Stimulated activated CD8-positive, alpha-beta memory T cell treated with anti-CD3 and anti-CD28 coated beads, Interleukin-15, amount 100 ng/mL, for 4 hours (primary cell): ENCODE results near the gene ARHGAP33.
"Not testable (repeated sequence)": the region's sequence is repeated elsewhere in the genome, so short reads cannot be mapped to it uniquely, and the experiment has no call there.

Experiments
- DNase-seq, 2 donors: peaks; one replicate each; pipeline ENCODE4 v3.0.0-alpha.2; 2020; ENCODE audit warnings: low read depth in 2 of 2

ARHGAP33 gene

GRCh38 chr19:35793381-35794165, 18.2 kb downstream of the ARHGAP33 start:
- DNase-seq: no peak

DNA sequence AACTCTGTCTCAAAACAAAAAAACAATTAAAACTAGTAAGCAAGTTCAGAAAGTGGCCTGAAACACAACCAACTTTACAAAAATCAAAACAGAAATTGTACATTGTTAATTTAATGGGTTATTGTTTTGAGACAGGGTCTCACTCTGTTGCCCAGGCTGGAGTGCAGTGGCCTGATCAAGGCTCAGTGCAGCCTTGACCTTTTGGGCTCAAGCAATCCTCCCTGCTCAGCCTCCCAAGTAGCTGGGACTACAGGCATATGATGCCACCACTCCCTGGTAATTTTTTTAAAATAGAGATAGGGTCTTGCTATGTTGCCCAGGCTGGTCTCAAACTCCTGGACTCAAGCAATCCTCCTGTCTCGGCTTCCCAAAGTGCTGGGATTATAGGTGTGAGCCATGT, 20.2 kb downstream of the ARHGAP33 start:
- not testable (repeated sequence) for DNase-seq

DNA sequence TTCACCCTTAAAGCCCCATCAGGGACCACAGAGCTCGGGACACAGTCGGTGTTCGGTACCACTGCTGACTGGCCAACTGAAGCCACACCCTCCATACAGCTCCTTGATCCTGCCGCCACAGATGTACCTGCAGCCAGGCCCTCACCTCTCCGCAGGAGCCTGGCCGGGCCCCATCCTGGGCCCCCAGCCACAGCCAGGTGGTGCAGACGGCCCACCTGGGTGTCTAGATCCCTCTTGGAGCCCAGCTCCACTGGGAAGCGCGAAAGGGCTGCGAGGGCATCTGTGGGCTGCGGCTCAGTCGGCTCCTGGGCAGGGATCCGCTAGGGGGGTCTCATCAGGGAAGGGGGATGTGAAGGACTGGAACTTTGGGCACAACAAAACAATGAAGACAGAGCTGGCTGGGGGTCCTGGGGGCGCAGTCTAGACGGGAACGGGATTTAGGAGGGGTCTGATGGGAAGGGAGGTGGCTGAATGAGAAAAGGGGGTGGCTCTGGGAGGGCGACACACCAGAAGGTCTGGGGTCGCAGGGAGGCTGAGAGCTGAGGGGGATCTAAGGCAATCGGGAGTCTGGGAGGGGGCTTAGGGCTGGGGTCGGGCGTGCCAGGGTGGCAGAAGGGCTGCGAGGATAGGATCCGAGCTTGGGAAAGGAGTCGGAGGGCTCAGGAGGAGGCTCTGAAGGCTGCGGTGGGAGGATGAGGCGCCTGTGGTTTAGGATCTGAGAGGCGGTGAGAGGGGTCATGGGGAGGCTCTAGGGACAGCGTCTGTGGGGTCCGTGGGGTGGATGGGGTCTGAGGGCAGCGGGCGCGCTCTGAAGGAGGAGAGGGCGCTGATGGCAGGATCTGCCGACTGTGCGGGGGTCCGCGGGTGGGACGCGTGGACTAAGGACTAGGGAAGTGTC, 21.5 kb downstream of the ARHGAP33 start:
- no peak for DNase-seq

GRCh38 chr19:35797663-35798062, 22.3 kb downstream of the ARHGAP33 start:
- DNase-seq: no peak

- DNase-seq: no peak
Measured at GRCh38 chr19:35801828-35802227, 26.5 kb downstream of the ARHGAP33 start.

DNA sequence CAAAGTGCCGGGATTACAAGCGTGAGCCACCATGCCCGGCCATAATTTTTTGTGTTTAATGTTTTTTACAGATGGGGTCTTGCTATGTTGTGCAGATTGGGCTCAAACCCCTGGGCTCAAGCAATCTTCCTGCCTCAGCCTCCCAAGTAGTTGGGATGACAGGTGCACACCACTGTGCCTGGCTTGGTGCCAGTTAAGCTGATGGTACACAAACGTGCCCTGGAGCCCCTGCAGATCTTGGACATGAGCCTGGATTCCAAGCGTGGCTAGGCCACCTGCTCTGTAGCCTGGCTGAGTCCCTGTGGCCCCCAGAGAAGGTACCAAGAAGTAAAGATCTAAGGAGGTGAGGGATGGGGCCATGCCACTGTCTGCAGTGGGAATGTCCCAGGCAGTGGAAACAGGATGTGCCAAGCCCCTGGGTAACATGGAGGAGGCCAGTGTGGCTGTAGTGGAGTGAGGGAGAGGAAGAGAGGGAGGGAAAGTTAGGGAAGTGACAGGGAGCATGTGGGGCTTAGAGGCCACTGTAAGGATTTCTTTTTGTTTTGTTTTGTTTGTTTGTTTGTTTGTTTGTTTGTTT, 30.2 kb downstream of the ARHGAP33 start:
- DNase-seq: no peak

DNA sequence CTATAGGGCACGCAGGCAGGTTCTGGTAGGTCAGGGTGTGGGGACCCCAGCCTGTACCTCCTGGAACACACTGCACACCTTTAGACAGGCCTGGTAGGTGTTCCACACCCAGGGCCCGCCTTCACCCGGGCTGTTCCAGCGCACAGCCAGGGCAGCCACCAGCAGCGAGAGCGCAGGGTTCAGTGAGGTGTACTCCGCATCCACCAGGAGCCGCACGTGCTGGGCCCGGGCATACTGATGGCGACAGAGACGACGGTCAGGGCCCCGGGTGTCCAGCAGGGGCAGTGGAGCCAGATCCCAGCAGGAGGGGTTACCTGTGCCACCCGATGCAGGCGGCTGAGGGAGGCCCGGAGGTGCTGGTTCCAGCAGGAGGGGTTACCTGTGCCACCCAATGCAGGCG, 31.2 kb downstream of the ARHGAP33 start:
- no peak for DNase-seq

GRCh38 chr19:35807633-35808032, 32.3 kb downstream of the ARHGAP33 start:
- no peak for DNase-seq

- DNase-seq: no peak
Measured at GRCh38 chr19:35811317-35812219, 36.2 kb downstream of the ARHGAP33 start.

DNA sequence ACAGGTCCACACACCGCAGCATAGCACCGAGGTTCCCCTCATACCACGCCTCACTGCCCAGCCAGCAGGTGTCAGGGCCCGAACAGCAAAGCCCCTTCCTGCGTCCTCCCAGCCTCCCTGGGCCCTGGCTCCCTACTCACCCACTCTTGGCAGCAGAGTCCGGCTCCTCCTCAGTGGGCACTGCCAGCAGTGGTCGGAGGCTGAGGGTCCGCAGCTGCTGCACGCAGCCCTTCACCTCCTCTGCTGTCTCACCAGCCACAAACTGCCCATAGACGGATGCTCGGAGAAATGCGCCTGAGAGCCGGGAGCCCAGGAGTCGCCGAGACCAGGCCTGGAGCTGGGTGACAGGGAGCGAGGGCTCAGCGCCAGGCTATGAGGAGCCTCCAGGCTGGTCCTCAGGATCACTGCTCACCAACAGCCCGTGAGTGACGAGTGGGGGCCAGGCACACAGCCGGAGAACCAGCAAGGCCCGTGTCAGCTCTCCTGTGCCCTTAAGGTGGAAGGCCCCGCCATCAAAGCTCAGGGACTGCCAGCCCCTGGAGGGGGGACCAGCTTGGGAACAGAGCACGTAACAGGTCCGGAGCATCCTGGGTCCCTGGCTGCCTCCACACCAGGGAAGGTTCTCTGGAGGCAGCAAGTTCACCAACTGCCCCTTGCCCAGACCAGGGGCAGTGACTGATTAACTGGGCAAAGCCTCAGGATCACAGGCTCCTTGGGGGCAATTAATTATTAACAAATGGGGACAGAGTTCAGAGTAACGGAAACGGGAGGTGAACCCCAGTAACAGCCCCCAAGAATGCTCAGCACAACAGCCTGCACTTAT, 37.1 kb downstream of the ARHGAP33 start, which contains the start of gene PRODH2:
TSS of gene PRODH2 (minus strand) at position 626 of the 823 bp plus-strand sequence. CDS start at position 586, 40 bp downstream.
- no peak for DNase-seq

GRCh38 chr19:35813043-35813890, 37.9 kb downstream of the ARHGAP33 start:
- no peak for DNase-seq

DNA sequence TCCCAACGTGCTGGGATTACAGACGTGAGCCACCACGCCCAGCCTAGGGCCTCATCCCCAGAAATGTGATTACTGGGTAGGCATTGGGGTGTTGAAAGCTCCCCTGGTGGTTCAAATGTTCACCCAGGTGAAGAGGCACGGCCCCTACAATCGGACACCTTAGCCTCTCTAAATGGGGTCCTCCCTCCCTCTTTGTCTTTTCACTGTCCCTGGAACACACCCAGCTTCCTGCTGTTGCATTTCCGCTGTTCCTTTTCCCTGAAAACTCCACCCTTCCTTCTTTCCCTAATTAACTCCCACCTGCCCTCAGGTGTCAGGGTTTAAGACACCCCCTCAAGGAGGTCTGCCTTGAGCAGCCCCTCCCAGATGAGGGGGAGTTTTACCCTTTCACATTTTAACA, 40.9 kb downstream of the ARHGAP33 start:
- DNase-seq: no peak

DNA sequence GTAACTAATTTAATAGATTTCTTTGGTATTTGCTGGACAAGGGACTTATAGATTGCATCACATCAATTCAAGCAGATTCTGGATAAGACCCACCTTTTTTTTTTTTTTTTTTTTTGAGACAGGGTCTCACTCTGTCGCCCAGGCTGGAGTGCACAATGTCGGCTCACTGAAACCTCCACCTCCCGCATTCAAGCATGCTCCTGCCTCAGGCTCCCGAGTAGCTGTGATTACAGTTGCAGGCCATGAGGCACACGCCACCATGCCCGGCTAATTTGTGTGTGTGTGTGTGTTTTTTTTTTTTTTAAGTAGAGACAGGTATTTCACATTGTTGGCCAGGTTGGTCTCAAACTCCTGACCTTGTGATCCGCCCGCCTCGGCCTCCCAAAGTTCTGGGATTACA, 41.5 kb downstream of the ARHGAP33 start:
- no peak for DNase-seq

DNA sequence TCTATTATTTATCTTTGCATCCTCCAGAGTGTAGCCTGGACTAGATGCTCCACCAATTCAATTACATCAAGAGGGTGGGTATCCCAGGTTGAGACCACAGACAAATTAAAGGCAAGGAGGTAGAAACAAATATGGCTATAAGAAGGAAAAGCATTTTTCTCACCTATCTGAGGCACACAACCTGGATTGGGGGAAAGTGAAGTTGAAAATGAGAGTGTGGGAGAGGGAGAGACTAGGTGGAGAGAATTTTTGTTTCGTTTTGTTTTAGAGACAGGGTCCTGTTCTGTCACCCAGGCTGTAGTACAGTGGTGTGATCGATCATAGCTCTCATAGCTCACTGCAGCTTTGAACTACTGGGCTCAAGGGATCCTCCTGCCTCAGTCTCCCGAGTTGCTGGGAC, 43.1 kb downstream of the ARHGAP33 start:
- no peak for DNase-seq

DNA sequence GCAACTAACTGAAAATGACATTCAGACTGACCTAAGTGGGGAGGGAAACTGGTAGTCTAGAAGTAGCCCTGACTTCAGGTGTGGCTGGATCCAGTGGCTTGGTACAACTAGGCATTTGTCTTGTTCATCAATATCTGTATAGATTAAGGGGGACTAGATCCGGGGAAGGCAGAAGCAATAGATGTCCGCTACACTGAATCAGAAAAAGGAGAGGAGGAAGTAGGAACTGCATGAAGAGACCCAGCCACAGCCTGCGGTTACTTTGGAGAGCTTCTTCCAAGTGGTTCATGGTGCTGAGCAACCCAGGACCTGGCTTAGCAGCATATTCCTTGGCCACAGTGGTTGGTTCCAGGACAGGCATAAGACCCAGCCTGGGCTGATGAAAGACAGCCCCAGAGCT, 47.2 kb downstream of the ARHGAP33 start:
- no peak for DNase-seq

DNA sequence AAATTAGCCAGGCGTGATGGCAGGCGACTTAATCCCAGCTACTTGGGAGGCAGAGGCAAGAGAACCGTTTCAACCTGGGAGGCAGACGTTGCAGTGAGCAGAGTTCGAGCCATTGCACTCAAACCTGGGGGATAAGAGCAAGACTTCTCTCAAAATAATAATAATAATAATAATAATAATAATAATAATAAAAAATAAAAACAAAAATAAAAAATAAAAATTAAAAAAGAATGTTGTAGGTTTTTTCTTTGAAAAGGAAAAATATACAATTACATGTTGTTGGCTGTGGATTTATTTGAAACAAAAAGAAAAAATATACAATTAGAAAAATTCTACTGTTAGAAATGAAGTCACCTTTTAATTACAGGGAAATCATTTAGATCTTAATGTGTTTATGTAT, 48.8 kb downstream of the ARHGAP33 start:
- no peak for DNase-seq

GRCh38 chr19:35828692-35829301, 53.4 kb downstream of the ARHGAP33 start:
- no peak for DNase-seq

DNA sequence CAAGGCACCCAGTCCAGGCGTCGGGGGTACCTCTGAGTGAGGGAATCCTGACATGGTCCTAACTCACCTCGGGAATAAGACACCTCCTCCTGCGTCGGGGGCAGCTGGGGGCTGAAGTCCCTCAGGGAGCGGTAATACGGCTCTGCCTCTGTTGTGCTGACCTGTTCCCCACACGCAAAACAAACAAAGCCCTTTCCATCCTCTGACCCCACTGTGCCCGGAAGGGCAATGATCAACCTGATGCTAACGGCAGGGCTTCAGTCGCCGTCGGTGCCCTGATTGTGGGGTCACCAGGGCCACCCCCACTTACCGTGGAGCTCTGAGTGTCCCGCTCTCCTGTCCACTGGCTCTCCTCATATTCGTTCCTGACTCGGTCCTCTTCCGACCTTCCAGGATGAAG, 55.6 kb downstream of the ARHGAP33 start:
- DNase-seq: no peak

DNA sequence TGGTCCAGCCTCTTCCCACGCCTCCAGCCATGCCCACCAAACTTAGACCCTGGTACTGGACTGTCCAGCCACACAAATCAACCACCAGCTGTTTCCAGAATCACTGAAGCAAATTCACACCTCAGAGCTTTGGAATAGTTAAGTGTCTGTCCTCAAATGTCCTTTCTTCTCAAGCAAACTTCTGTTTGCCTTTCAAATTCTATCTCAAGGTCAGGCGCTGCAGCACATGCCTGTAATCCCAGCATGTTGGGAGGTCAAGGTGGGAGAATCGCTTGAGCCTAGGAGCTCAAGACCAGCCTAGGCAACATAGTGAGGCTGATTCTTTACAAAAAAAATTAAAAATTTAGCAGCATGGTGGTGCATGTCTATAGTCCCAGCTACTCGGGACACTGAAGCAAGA, 56.7 kb downstream of the ARHGAP33 start:
- no peak for DNase-seq
